ENCODE data around the gene NRROS. TPM values are rescaled to one million over a fixed set of nuclear protein-coding genes. Genes with fewer than 3 reads are reported as not detected.

NRROS gene
- total and polyA plus RNA-seq, 8 donors: 4.8 to 21.8 (median 7.6) TPM

GRCh38 chr3:196689941-196690660 is 50.6 kb downstream of the NRROS start:
- no peaks in the 10 kb centered on the region for H3K36me3 ChIP-seq
- H3K27ac ChIP-seq: peak overlapping the region in 1 of 2 donors; percentile 50
- no peak for ATAC-seq
- H3K4me1 ChIP-seq: peaks cover 0 to 71% of the 10 kb centered on the region in 2 donors
- intact Hi-C loops (cut with DNase I): loop anchor here (5.0 to 10.0 kb wide), 2 partner anchors 78 to 85 kb away; no protein-coding TSS in a partner anchor
- H3K27me3 ChIP-seq: no peaks in the 10 kb centered on the region
- no peaks in the 10 kb centered on the region for H3K9me3 ChIP-seq
- no peak for DNase-seq
- TF ChIP-seq CTCF (IDR thresholded peaks at IDR 0.05): no peak
- no peak overlapping the region for H3K4me3 ChIP-seq

- no peaks in the 10 kb centered on the region for H3K27me3 ChIP-seq
- ATAC-seq (no peak), DNase-seq (no peak)
- no peaks in the 10 kb centered on the region for H3K36me3 ChIP-seq
- H3K27ac ChIP-seq: peak overlapping the region in 1 of 2 donors; percentile 48
- H3K9me3 ChIP-seq: no peaks in the 10 kb centered on the region
- no peak overlapping the region for H3K4me3 ChIP-seq
- intact Hi-C loops (cut with DNase I): no loop called here
- no peak for TF ChIP-seq CTCF (IDR thresholded peaks at IDR 0.05)
- peaks cover 0 to 58% of the 10 kb centered on the region in 2 donors for H3K4me1 ChIP-seq
Measured at GRCh38 chr3:196691386-196691785, 51.9 kb downstream of the NRROS start.

GRCh38 chr3:196694202-196694638 is 54.7 kb downstream of the NRROS start:
- Histone ChIP-seq H3K9me3 (no peaks in the 10 kb centered on the region), H3K4me1 (peaks cover 0 to 30% of the 10 kb centered on the region in 2 donors), H3K27ac (no peak overlapping the region), H3K27me3 (no peaks in the 10 kb centered on the region), H3K4me3 (no peak overlapping the region), H3K36me3 (no peaks in the 10 kb centered on the region)
- no peak for TF ChIP-seq CTCF (IDR thresholded peaks at IDR 0.05)
- intact Hi-C loops (cut with DNase I): no loop called here
- DNase-seq (no peak), ATAC-seq (no peak)

- Histone ChIP-seq H3K4me1 (peaks cover 0 to 22% of the 10 kb centered on the region in 2 donors), H3K9me3 (no peaks in the 10 kb centered on the region), H3K4me3 (no peak overlapping the region), H3K27me3 (no peaks in the 10 kb centered on the region), H3K27ac (no peak overlapping the region), H3K36me3 (no peaks in the 10 kb centered on the region)
- ATAC-seq (no peak), DNase-seq (no peak)
- no peak for TF ChIP-seq CTCF (IDR thresholded peaks at IDR 0.05)
- intact Hi-C loops (cut with DNase I): no loop called here
Measured at GRCh38 chr3:196694941-196695848, 55.7 kb downstream of the NRROS start.

- intact Hi-C loops (cut with DNase I): no loop called here
Measured at GRCh38 chr3:196695849-196696226, 56.3 kb downstream of the NRROS start.

More at GRCh38 chr3:196695849-196696226, 56.3 kb downstream of the NRROS start:
- Histone ChIP-seq H3K27me3 (no peaks in the 10 kb centered on the region), H3K27ac (no peak overlapping the region), H3K9me3 (no peaks in the 10 kb centered on the region), H3K4me3 (no peak overlapping the region), H3K4me1 (peaks cover 0 to 16% of the 10 kb centered on the region in 2 donors), H3K36me3 (no peaks in the 10 kb centered on the region)
- ATAC-seq (no peak), DNase-seq (no peak)
- no peak for TF ChIP-seq CTCF (IDR thresholded peaks at IDR 0.05)

Data from left lung (tissue), 10 donors.